SK-N-MC (cell line): ENCODE results near the gene PPP2R2C.

Experiments
- EZH2 ChIP-seq: fragments of 200-600 bp; sonication (generic); IDR thresholded peaks from one replicate; pipeline ENCODE4 v1.6.1; 2017; ENCODE audit warnings: antibody characterized with exemption
- FOXP2 ChIP-seq: optimal IDR thresholded peaks from 2 replicates; pipeline ENCODE3; 2011; ENCODE audit warnings: mild to moderate bottlenecking, moderate library complexity; ENCODE audit not compliant: insufficient read depth; ENCODE audit errors: extremely low read length, control extremely low read depth
- POLR2AphosphoS5 ChIP-seq: IDR thresholded peaks from 2 replicates; pipeline ENCODE4 v1.6.1; 2012; ENCODE audit warnings: mild to moderate bottlenecking, low read depth, low read length, borderline replicate concordance

- TF ChIP-seq POLR2AphosphoS5, result no peak
- TF ChIP-seq EZH2, result no peak
- TF ChIP-seq FOXP2, result no peak
Observed at GRCh38 chr4:6466756-6467381, 5.5 kb downstream of the PPP2R2C start.
